KMS-11 (cell line): ENCODE data around the gene TFAP2E.
A peak's percentile ranks its signal among the peaks of the same experiment; 100 is the strongest.

Source experiments
- H2AFZ ChIP-seq: fragments of 200-600 bp; sonication (generic); 2 replicates; pipeline ENCODE4 v1.6.1; 2016; ENCODE audit warnings: antibody characterized with exemption, mixed run types, low read depth
- H3K27ac ChIP-seq: fragments of 200-600 bp; sonication (generic); 2 replicates; pipeline ENCODE4 v1.6.1; 2016; ENCODE audit warnings: mild to moderate bottlenecking, mixed run types
- H3K27me3 ChIP-seq: fragments of 200-600 bp; sonication (generic); 2 replicates; pipeline ENCODE4 v1.6.1; 2017; ENCODE audit warnings: mild to moderate bottlenecking, low read depth, mixed run types, moderate library complexity; ENCODE audit not compliant: insufficient read depth
- H3K36me3 ChIP-seq: fragments of 200-600 bp; sonication (generic); 2 replicates; pipeline ENCODE4 v1.6.1; 2017; ENCODE audit warnings: mild to moderate bottlenecking, mixed run types; ENCODE audit not compliant: insufficient read depth
- H3K4me1 ChIP-seq: fragments of 200-600 bp; sonication (generic); 2 replicates; pipeline ENCODE4 v1.6.1; 2016; ENCODE audit warnings: mild to moderate bottlenecking, low read depth, mixed run types; ENCODE audit not compliant: poor library complexity, severe bottlenecking
- H3K4me2 ChIP-seq: fragments of 200-600 bp; sonication (generic); 2 replicates; pipeline ENCODE4 v1.7.0; 2016; ENCODE audit warnings: mild to moderate bottlenecking, mixed run types
- H3K4me3 ChIP-seq: fragments of 200-600 bp; sonication (generic); IDR thresholded peaks from 2 replicates; pipeline ENCODE4 v1.6.1; 2017; ENCODE audit warnings: low read depth, low read length, mixed read lengths; ENCODE audit not compliant: insufficient read depth
- H3K79me2 ChIP-seq: fragments of 200-600 bp; sonication (generic); 2 replicates; pipeline ENCODE4 v1.6.1; 2016; ENCODE audit warnings: low read depth, mixed run types; ENCODE audit not compliant: insufficient read depth
- H3K9ac ChIP-seq: fragments of 200-600 bp; sonication (generic); 2 replicates; pipeline ENCODE4 v1.6.1; 2016; ENCODE audit warnings: mild to moderate bottlenecking, mixed run types
- H4K20me1 ChIP-seq: fragments of 200-600 bp; sonication (generic); 2 replicates; pipeline ENCODE4 v1.6.1; 2016; ENCODE audit warnings: mild to moderate bottlenecking, mixed run types; ENCODE audit not compliant: insufficient read depth
- CTCF ChIP-seq: fragments of 200-600 bp; sonication (generic); conservative IDR thresholded peaks from 2 replicates; pipeline ENCODE4 v1.6.1; 2017; ENCODE audit warnings: low read depth, mild to moderate bottlenecking, antibody characterized with exemption, low read length, moderate library complexity, mixed read lengths

Gene TFAP2E

GRCh38 chr1:35557611-35558373 lies 15.3 kb upstream of the TFAP2E start, which contains the start of gene NCDN:
Gene NCDN, plus strand, starts transcription at chr1:35557799. Its CDS starts 392 bp downstream, at chr1:35558191.
- H3K27ac ChIP-seq: peak within 1 kb of the TSS; percentile 77
- H3K4me2 ChIP-seq: peak within 1 kb of the TSS; percentile 93
- peak within 1 kb of the TSS; percentile 88 for H2AFZ ChIP-seq
- H3K9ac ChIP-seq: peak within 1 kb of the TSS; percentile 93
- H3K4me1 ChIP-seq: peaks cover 18% of the 10 kb centered on the region
- no peaks in the 10 kb centered on the region for H3K36me3 ChIP-seq
- no peaks in the 10 kb centered on the region for H4K20me1 ChIP-seq
- H3K79me2 ChIP-seq: peaks cover 26% of the 10 kb centered on the region; the same call in 1 of the 2 replicates
- H3K4me3 ChIP-seq: peak within 1 kb of the TSS; percentile 84
- no peak for TF ChIP-seq CTCF
- no peaks in the 10 kb centered on the region for H3K27me3 ChIP-seq

- Histone ChIP-seq H3K4me1 (peaks cover 18% of the 10 kb centered on the region), H3K27me3 (no peaks in the 10 kb centered on the region), H3K4me2 (peak overlapping the region; percentile 88), H3K4me3 (peak overlapping the region; percentile 84), H3K79me2 (peaks cover 26% of the 10 kb centered on the region; the same call in 1 of the 2 replicates), H3K27ac (peak overlapping the region; percentile 77), H3K9ac (peak overlapping the region; percentile 93), H3K36me3 (no peaks in the 10 kb centered on the region), H2AFZ (peak overlapping the region; percentile 88; the same call in 1 of the 2 replicates), H4K20me1 (no peaks in the 10 kb centered on the region)
- no peak for TF ChIP-seq CTCF
Measured at GRCh38 chr1:35558374-35559316, 14.5 kb upstream of the TFAP2E start.

- no peak overlapping the region for H3K4me2 ChIP-seq
- no peak overlapping the region for H3K4me3 ChIP-seq
- no peak for TF ChIP-seq CTCF
- H3K4me1 ChIP-seq: peaks cover 18% of the 10 kb centered on the region
- no peak overlapping the region for H3K27ac ChIP-seq
- peaks cover 26% of the 10 kb centered on the region; the same call in 1 of the 2 replicates for H3K79me2 ChIP-seq
- H3K36me3 ChIP-seq: no peaks in the 10 kb centered on the region
- H2AFZ ChIP-seq: no peak overlapping the region
- H4K20me1 ChIP-seq: no peaks in the 10 kb centered on the region
- H3K9ac ChIP-seq: no peak overlapping the region
- no peaks in the 10 kb centered on the region for H3K27me3 ChIP-seq
Measured at GRCh38 chr1:35559317-35559944, 13.7 kb upstream of the TFAP2E start.
